HFF-Myc (cell line): ENCODE data around the gene PABPN1.

Source experiments
- DNase-seq: peaks from one replicate; pipeline ENCODE4 v3.0.0-alpha.2; 2011; ENCODE audit warnings: low read depth; ENCODE audit errors: extremely low read depth
- H3K4me3 ChIP-seq: replicated peaks from 2 replicates; pipeline ENCODE4 v1.5.1; 2011; ENCODE audit warnings: low read depth, mild to moderate bottlenecking, control low read depth, low read length
- CTCF ChIP-seq: IDR thresholded peaks from 2 replicates; pipeline ENCODE4 v1.5.1; 2012; ENCODE audit warnings: mild to moderate bottlenecking, low read depth, low read length, control low read depth; ENCODE audit errors: missing control alignments

Gene PABPN1

GRCh38 chr14:23356662-23357061 is 35.4 kb downstream of the PABPN1 start:
- no peak for TF ChIP-seq CTCF
- DNase-seq, result no peak
- H3K4me3 ChIP-seq, result no peak overlapping the region

GRCh38 chr14:23357261-23357660 is 36.0 kb downstream of the PABPN1 start:
- DNase-seq, result no peak
- H3K4me3 ChIP-seq, result no peak overlapping the region
- TF ChIP-seq CTCF, result no peak

GRCh38 chr14:23358042-23358441 is 36.8 kb downstream of the PABPN1 start:
- no peak for TF ChIP-seq CTCF
- no peak overlapping the region for H3K4me3 ChIP-seq
- no peak for DNase-seq

GRCh38 chr14:23358553-23359166 is 37.4 kb downstream of the PABPN1 start:
- no peak for DNase-seq
- no peak overlapping the region for H3K4me3 ChIP-seq
- TF ChIP-seq CTCF, result no peak

GRCh38 chr14:23359167-23359626 is 37.9 kb downstream of the PABPN1 start:
- H3K4me3 ChIP-seq, result no peak overlapping the region
- no peak for DNase-seq
- no peak for TF ChIP-seq CTCF

- no peak overlapping the region for H3K4me3 ChIP-seq
- DNase-seq, result no peak
- no peak for TF ChIP-seq CTCF
These were observed 38.6 kb downstream of the PABPN1 start for GRCh38 chr14:23359722-23360447.
